EH (cell line): Measurements from ENCODE around the gene DCC.

Source experiments
- DNase-seq: peaks from one replicate; pipeline ENCODE4 v3.0.0-alpha.2; 2015; ENCODE audit warnings: low read depth

The DCC gene

GRCh38 chr18:52339891-52340371 lies at the start of gene DCC:
DCC (plus strand) TSS chr18:52340197; CDS start chr18:52340788, 591 bp downstream.
- DNase-seq = no peak

- no peak for DNase-seq
These were observed 29.3 kb upstream of the DCC start for GRCh38 chr18:52310651-52311050.

GRCh38 chr18:52311331-52311730 lies 28.7 kb upstream of the DCC start:
- DNase-seq = no peak

GRCh38 chr18:52312346-52312745 lies 27.7 kb upstream of the DCC start:
- DNase-seq = no peak

DNA sequence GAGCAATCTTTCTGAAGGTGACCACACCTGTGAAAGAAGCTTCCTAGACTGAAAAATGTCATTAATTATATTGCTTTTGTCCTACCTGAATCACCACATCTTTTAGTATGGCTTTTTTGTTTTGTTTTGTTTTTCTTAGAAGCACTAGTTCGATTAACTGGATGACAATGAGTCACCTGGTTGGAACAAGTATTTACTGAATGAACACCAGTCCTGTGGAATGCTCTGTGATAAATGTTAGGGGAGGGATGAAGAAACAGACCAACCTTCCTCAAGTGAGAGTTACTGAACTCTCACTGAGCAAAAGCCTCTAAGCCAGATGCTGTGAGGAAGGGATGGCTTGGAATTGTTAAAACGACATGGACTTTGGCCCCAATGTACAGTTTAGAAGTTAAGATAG lies 26.8 kb upstream of the DCC start:
- no peak for DNase-seq

DNA sequence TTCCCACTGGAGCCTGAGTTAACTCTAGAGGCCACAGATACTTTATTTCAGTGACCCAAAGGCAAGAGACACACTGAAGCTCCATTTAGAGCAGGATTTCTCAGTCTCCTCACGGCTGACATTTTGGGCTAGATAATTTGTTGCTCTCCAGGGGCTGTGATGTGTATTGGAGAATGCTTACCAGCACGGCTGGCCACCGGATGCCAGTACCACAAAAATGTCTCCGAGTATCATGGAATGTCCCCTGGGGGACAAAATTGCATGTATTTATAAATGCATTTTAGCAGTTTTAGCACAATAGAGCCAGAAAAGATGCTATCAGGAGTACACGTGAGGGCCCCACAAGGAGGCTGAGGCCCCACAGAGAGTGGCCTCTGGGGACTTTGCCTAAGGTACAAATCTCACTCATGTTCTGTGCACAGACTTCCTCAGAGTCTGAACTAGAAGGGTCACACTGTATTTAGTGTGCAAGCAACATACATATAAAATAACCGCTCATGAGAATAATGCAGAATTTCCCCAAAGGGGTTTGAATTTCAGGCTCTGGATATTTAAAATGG lies 20.5 kb upstream of the DCC start:
- no peak for DNase-seq

GRCh38 chr18:52322307-52322706 lies 17.7 kb upstream of the DCC start:
- no peak for DNase-seq

- no peak for DNase-seq
These were observed 16.2 kb upstream of the DCC start for GRCh38 chr18:52323802-52324201.

GRCh38 chr18:52325997-52326396 lies 14.0 kb upstream of the DCC start:
- no peak for DNase-seq

DNA sequence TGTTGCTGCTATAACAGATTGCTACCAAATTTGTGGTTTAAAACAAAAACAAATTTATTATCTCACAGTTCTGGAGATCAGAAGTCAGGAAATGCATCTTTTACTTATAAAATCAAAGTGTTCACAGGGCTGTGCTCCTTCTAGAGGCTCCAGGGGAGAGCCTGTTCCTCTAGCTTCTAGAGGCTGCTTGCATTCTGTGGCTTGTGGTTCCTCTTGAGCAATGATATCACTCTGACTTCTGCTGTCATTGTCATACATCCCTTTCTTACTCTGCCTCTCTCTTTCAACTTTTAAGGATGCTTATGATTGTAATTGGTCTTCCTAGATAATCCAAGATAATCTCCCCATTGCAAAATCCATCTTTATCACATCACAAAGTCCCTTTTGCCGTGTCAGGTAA lies 6.1 kb upstream of the DCC start:
- DNase-seq = no peak

DNA sequence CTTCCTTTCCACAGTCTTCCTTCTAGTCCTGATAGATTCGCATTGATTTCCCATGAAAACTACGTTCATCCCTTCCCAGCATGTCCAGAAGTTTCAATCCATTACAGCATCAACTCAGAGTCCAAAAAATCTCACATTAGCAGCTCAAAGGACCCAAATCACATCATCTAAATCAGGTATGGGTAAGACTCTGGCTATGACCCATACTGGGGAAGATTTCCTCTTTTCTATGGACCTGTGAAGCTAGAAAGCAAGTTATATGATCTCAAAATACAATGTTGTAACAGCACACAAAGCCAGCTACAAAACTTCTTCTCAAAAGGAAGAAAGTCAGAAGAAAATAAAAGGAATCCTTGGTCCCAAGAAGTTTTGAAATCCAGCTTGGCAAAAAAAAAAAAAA lies 5.7 kb upstream of the DCC start:
- no peak for DNase-seq

- no peak for DNase-seq
These were observed 5.1 kb upstream of the DCC start for GRCh38 chr18:52334896-52335295.

DNA sequence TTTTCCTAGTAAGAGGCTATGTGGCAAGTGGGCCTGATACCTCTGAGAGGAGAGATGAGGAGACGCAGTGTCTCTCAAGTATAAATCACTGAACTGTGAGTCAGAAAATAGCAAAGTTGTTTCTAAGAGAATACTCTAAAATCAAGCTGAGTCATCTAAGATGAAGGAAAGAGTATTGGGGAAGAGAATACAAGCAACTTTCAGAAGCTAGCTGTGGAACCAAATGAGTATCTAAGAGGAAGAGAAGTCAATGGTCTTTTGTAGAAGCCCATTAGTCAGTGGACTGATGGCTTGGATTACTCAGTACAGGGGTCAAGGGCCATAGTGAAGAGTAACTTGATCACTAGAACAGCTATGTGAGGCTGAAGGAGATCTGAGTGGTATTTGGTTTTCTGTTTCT lies 2.7 kb upstream of the DCC start:
- no peak for DNase-seq

DNA sequence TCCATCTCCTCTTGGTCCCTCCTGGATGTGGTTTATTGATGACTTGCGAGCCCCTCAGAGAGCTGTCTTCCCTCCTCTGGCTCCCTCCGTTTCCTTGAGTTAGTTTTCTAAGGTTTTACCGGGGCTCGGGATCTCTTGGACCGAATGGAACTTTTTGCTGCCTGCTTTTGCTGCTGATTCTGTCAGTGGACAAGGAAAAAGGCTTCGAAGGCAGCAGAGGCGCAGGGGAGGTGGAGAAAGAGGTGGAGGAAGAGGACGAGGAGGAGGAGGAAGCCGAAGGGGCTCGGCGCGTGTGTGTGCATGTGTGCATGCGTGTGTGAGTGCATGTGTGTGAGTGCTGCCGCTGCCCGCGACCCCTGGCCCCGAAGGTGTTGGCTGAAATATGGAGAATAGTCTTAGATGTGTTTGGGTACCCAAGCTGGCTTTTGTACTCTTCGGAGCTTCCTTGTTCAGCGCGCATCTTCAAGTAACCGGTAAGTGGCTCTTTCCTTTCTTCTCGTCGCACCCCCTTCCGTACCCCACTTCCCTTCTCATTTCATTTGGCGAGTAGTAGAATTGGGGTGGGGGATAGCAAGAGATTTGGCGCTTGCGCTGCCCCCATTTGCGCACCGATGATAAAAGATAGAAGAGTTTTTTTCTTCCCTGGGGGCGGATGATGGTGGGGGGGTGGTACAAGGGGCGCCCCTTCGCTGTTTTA lies 557 bp downstream of the DCC start:
- DNase-seq = no peak

DNA sequence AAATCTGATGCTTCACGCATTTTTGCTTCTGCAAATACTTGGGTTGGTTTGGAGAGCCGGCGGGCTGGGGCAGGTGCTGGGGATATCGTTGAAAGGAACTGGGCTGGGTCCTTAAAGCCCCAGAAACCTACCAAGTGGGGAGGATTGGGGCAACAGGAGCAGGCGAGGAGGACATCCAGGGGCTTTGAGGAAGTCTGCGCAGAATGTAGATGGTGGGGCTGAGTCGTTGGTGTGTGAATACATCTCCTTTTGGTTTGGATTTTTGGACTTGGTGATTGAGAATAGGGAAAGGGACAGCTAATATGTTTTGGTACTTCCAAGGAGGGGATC lies 1.1 kb downstream of the DCC start:
- no peak for DNase-seq

- no peak for DNase-seq
These were observed 1.8 kb downstream of the DCC start for GRCh38 chr18:52341608-52342381.

DNA sequence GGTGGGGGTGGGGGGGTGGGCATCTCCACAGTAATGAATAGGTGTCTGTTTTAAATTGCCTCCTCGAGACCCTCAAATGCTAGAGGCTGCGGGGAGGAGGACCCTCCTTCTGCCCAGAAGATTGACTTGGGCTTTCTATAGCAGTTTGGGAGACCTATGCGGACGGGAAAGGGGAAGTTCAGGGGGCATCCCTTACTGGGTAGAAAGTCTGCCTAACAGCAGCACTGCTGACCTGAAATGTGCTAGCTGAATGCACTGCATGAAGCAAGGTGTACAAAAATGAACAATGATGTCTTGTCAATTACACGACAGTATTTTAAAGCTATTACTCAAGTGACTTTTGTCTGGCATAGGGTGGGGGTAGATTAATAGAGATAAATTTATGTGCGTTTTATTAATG lies 2.5 kb downstream of the DCC start:
- DNase-seq = no peak

GRCh38 chr18:52343138-52343537 lies 3.1 kb downstream of the DCC start:
- no peak for DNase-seq

DNA sequence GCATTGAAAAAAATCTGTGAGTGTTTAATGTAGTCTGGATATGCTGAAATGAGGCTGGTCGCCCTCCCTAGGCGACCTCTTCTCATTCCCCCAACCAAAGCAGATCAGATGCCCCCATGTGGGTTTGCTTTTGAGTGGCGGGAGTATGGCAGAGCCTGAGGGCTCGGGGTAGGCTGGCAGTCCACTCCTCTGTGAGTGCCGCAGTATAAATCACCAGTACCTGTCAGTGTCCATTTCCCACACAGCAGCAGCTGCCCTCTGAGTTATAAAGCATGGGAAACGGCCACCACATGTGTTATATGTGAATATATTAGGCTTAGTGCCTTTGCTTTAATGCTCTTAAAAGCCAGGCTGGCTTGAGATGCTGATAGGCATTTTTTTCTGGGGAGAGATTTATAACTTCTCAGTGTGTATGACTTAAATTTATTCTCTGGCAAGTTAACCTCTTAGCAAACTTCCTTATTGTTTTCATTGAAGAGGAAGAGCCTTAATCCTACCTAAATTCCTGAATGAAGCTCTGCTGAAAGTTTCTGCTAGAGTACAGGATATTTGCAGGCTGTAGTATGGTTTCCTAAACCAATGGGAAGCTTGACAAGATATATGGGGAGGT lies 3.8 kb downstream of the DCC start:
- DNase-seq = no peak

DNA sequence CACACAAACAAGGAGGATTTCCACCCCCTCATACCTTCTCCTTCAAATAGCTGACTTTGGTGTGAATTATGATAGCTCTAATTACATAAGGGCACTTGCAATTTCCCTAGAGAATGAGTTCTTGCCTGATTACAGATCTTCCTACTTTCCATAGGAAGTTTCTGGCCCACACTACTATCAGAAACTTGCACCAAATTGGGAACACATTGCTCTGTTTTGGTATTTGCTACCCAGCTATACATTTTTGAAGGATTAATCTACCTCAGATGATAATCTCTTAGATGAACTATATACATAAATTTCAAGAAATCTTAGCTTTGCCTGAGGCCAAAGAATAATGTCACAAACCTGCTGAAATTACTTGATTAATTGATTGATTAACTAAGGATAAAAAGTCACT lies 4.9 kb downstream of the DCC start:
- no peak for DNase-seq

DNA sequence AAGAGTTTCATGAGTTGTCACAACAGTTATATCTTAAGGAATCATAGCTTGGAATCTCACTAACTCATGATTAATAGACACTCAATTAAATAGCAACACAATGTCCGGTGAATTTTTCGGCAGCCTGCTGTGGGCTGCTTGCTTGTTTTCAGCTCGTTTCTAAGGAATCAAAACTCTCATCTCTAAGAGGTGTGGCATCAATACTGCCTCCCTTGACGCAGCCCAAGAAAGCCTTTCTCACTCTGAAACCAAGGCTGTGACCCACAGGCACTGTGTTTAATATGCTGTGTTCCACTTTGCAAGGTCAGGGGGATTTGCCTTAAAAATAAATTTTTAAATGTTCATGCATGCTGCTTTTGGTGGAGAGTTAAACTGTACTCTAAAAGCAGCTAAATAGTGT lies 5.4 kb downstream of the DCC start:
- no peak for DNase-seq

DNA sequence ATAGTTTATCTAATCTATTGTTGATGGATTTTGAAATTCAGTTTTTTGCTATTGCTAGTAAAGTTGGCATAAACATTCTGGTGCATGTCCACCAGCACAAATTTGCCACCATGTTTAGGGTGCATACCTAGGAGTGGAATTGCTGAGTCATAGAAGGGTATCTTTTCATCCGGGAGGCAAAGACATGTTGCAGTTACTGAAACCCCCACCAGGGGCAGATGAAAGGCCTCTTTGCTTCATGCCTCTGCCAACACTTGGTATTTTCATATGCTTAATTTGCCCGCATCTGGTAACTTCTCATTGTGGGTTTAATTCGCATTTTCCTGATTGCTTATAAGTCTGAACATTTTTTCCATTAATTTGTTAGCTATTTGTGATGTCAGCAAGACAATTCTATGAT lies 8.2 kb downstream of the DCC start:
- DNase-seq = no peak

DNA sequence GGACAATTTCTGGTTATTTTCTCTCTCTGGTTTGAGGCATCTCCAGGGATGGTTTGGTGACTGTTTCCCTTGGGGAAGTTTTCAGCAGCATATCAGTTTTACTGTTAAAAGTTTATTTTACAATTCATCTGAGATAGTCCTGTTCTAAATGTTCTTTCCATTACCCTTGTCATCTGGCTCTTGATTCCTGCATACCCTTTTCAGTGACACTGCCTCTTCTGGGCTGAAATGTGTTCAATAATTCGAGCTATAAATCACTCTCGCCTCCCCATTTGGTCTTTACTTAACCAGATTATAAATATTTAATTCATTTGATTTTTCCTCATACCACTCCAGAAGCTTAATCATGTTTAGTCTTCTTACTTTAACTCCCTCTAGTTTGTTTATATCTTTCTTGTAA lies 9.5 kb downstream of the DCC start:
- DNase-seq = no peak
